Thyroid gland (tissue), 4 donors: ENCODE data around the gene SNAP29.

Source experiments
- POLR2A ChIP-seq, 2 donors: fragments of 450-650 bp; IDR thresholded peaks; one replicate each; pipeline ENCODE4 v1.6.1; 2017; ENCODE audit warnings: antibody characterized with exemption in 2 of 2, mild to moderate bottlenecking in 2 of 2, moderate library complexity in 1 of 2
- TF ChIP-seq, protein P1 (sequence below), 6 experiments: fragments of 200-600 bp in 3 of 6; fragments of 450-650 bp in 3 of 6; sonication (generic) in 3 of 6; IDR thresholded peaks; one replicate each; pipeline ENCODE4 v1.5.1; 2016 to 2019; ENCODE audit warnings: antibody characterized with exemption in 6 of 6, mild to moderate bottlenecking in 2 of 6, inconsistent platforms in 1 of 6, moderate library complexity in 1 of 6

DNA sequence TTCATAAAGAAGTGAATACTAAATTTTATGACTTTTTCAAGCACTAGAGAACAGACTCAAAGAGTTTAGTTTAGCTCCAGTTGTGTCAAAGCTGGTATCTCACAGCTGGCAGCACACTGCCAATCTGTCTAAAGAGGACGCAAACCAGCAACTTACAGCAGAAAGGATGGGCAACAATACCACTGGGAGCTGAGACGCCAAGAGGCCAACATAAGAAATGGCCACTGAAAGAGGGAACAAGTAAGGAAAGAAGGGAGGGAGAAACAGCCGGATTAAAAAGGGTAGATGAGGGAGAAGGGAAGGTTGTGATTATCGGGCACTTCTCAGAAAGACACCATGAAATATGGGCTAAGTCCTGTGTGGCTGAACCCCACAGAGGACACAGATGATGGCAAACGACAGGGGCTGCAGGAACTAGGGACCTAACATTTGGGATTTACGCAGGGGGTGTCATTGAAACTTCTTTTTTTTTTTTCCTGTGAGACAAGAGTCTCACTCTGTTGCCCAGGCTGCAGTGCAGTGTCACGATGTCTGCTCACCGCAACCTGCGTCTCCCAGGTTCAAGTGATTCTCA, 43.2 kb upstream of the SNAP29 start:
- TF ChIP-seq, protein P1, sequence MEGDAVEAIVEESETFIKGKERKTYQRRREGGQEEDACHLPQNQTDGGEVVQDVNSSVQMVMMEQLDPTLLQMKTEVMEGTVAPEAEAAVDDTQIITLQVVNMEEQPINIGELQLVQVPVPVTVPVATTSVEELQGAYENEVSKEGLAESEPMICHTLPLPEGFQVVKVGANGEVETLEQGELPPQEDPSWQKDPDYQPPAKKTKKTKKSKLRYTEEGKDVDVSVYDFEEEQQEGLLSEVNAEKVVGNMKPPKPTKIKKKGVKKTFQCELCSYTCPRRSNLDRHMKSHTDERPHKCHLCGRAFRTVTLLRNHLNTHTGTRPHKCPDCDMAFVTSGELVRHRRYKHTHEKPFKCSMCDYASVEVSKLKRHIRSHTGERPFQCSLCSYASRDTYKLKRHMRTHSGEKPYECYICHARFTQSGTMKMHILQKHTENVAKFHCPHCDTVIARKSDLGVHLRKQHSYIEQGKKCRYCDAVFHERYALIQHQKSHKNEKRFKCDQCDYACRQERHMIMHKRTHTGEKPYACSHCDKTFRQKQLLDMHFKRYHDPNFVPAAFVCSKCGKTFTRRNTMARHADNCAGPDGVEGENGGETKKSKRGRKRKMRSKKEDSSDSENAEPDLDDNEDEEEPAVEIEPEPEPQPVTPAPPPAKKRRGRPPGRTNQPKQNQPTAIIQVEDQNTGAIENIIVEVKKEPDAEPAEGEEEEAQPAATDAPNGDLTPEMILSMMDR (IDR thresholded peaks at IDR 0.05): no peak
- no peak for TF ChIP-seq POLR2A (IDR thresholded peaks at IDR 0.05)
